ENCODE measurements around the gene CD6. TPM values are rescaled to one million over a fixed set of nuclear protein-coding genes. Genes with fewer than 3 reads are reported as not detected.

The CD6 gene
- total RNA-seq, 1 donor from 2014 or later: 0.47 TPM

DNA sequence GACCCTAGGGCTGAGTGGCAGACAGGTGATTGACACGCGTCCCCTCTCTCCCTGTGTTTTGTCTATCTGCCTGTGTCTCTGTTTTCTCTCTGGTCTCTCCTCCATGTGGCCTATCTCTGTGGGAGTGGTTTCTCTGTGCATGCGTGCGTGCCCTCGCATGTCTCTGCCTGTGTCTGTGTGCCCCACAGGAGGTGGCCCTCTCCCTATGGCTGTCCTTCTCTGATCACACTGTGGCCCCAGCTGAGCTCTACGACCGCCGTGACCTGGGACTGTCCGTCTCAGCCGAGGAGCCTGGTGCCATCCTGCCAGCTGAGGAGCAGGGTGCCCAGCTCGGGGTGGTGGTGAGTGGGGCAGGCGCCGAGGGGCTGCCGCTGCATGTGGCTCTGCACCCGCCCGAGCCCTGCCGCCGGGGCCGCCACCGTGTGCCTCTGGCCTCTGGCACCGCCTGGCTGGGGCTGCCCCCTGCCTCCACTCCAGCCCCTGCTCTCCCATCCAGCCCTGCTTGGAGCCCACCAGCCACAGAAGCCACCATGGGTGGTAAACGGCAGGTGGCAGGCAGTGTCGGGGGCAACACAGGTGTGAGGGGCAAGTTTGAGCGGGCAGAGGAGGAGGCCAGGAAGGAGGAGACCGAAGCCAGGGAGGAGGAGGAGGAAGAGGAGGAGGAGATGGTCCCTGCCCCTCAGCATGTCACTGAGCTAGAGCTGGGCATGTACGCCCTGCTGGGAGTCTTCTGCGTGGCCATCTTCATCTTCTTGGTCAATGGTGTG is 35.6 kb upstream of the CD6 start:
- intact Hi-C loops (cut with micrococcal nuclease): no loop called here
- H3K27ac ChIP-seq (replicated peaks): peak overlapping the region; percentile 77
- no peaks in the 10 kb centered on the region for H3K9me3 ChIP-seq (replicated peaks)

DNA sequence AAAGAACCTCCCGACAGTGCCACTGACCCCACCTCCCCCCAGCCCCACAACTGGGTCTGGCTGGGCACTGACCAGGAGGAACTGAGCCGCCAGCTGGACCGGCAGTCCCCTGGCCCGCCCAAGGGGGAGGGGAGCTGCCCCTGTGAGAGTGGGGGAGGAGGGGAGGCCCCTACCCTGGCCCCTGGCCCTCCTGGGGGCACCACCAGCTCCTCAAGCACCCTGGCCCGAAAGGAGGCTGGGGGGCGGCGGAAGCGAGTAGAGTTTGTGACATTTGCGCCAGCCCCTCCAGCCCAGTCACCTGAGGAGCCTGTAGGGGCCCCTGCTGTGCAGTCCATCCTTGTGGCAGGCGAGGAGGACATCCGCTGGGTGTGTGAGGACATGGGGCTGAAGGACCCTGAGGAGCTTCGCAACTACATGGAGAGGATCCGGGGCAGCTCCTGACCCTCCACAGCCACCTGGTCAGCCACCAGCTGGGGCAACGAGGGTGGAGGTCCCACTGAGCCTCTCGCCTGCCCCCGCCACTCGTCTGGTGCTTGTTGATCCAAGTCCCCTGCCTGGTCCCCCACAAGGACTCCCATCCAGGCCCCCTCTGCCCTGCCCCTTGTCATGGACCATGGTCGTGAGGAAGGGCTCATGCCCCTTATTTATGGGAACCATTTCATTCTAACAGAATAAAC is 34.9 kb upstream of the CD6 start:
- no peaks in the 10 kb centered on the region for H3K9me3 ChIP-seq (replicated peaks)
- no peaks in the 10 kb centered on the region for H3K27me3 ChIP-seq (ENCODE audit: low read depth)
- TF ChIP-seq, protein P1, sequence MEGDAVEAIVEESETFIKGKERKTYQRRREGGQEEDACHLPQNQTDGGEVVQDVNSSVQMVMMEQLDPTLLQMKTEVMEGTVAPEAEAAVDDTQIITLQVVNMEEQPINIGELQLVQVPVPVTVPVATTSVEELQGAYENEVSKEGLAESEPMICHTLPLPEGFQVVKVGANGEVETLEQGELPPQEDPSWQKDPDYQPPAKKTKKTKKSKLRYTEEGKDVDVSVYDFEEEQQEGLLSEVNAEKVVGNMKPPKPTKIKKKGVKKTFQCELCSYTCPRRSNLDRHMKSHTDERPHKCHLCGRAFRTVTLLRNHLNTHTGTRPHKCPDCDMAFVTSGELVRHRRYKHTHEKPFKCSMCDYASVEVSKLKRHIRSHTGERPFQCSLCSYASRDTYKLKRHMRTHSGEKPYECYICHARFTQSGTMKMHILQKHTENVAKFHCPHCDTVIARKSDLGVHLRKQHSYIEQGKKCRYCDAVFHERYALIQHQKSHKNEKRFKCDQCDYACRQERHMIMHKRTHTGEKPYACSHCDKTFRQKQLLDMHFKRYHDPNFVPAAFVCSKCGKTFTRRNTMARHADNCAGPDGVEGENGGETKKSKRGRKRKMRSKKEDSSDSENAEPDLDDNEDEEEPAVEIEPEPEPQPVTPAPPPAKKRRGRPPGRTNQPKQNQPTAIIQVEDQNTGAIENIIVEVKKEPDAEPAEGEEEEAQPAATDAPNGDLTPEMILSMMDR (IDR thresholded peaks at IDR 0.05; ENCODE audit: borderline replicate concordance): no peak
- intact Hi-C loops (cut with micrococcal nuclease): no loop called here
- H3K27ac ChIP-seq (replicated peaks): peak overlapping the region; percentile 77
- peak overlapping the region; percentile 33 for H3K4me3 ChIP-seq
- peaks cover 26% of the 10 kb centered on the region for H3K36me3 ChIP-seq
- no peak for DNase-seq
- H3K4me1 ChIP-seq: peaks cover 43% of the 10 kb centered on the region

More for the DNA sequence above, 35.6 kb upstream of the CD6 start:
- peaks cover 20% of the 10 kb centered on the region for H3K36me3 ChIP-seq
- no peak overlapping the region for H3K4me3 ChIP-seq
- H3K27me3 ChIP-seq (ENCODE audit: low read depth): no peaks in the 10 kb centered on the region
- H3K4me1 ChIP-seq: peaks cover 35% of the 10 kb centered on the region
- TF ChIP-seq, protein P1 (IDR thresholded peaks at IDR 0.05; ENCODE audit: borderline replicate concordance): no peak
- DNase-seq: no peak

DNA sequence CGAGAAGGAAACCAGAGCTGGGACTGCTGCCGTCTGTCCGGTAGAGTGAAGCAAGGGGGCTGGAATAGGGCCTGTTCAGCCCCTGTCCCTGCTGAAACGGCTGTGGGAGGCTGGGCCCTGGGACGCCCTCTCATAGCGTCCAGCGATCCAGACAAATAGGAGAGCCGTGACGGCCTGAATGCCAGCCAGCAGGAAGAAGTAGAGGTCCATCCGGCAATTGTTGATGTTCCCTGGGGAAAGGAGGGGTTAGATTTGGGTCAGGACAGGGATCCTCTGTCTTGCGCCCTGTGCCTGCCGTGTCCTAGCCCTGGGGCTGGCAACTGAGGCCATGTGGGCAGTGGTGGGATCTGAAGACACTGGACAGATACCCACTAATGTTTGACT is 34.3 kb upstream of the CD6 start:
- Histone ChIP-seq H3K9me3 (replicated peaks) (no peaks in the 10 kb centered on the region), H3K36me3 (peaks cover 31% of the 10 kb centered on the region), H3K27ac (replicated peaks) (peak overlapping the region; percentile 77), H3K27me3 (ENCODE audit: low read depth) (no peaks in the 10 kb centered on the region), H3K4me1 (peaks cover 48% of the 10 kb centered on the region), H3K4me3 (peak overlapping the region; percentile 33)
- TF ChIP-seq, protein P1 (IDR thresholded peaks at IDR 0.05; ENCODE audit: borderline replicate concordance): no peak
- intact Hi-C loops (cut with micrococcal nuclease): no loop called here
- DNase-seq: no peak

- peaks cover 37% of the 10 kb centered on the region for H3K36me3 ChIP-seq
- H3K27me3 ChIP-seq (ENCODE audit: low read depth): no peaks in the 10 kb centered on the region
- H3K4me1 ChIP-seq: peaks cover 54% of the 10 kb centered on the region
- intact Hi-C loops (cut with micrococcal nuclease): no loop called here
- no peak overlapping the region for H3K4me3 ChIP-seq
- H3K27ac ChIP-seq (replicated peaks): peak overlapping the region; percentile 77
- no peak for DNase-seq
- no peaks in the 10 kb centered on the region for H3K9me3 ChIP-seq (replicated peaks)
- TF ChIP-seq, protein P1 (IDR thresholded peaks at IDR 0.05; ENCODE audit: borderline replicate concordance): no peak
Measured at GRCh38 chr11:60937811-60938210, 33.7 kb upstream of the CD6 start.

GRCh38 chr11:60938500-60938899 is 33.0 kb upstream of the CD6 start:
- Histone ChIP-seq H3K4me1 (peaks cover 59% of the 10 kb centered on the region), H3K9me3 (replicated peaks) (no peaks in the 10 kb centered on the region), H3K4me3 (no peak overlapping the region), H3K36me3 (peaks cover 42% of the 10 kb centered on the region), H3K27me3 (ENCODE audit: low read depth) (no peaks in the 10 kb centered on the region), H3K27ac (replicated peaks) (no peak overlapping the region)
- TF ChIP-seq, protein P1 (IDR thresholded peaks at IDR 0.05; ENCODE audit: borderline replicate concordance): no peak
- DNase-seq: no peak
- intact Hi-C loops (cut with micrococcal nuclease): no loop called here

Data from left ventricle myocardium inferior (tissue), 1 donor.